GM12878 (cell line): Measurements from ENCODE around the gene VASH1.

Source experiments
- ATF3 ChIP-seq: IDR thresholded peaks from 2 replicates; pipeline ENCODE4 v1.6.1; 2011; ENCODE audit warnings: low read depth, mild to moderate bottlenecking, low read length, moderate library complexity, borderline replicate concordance; ENCODE audit errors: extremely low read depth
- ZNF384 ChIP-seq: IDR thresholded peaks from 2 replicates; pipeline ENCODE4 v1.6.1; 2012; ENCODE audit warnings: low read depth, mild to moderate bottlenecking, low read length, improper control_type of control experiment, borderline replicate concordance

GRCh38 chr14:76724651-76725550, 36.4 kb upstream of the VASH1 start:
- TF ChIP-seq ZNF384 (no peak), ATF3 (no peak)
